ENCODE data around the gene FAM83B.

DNA sequence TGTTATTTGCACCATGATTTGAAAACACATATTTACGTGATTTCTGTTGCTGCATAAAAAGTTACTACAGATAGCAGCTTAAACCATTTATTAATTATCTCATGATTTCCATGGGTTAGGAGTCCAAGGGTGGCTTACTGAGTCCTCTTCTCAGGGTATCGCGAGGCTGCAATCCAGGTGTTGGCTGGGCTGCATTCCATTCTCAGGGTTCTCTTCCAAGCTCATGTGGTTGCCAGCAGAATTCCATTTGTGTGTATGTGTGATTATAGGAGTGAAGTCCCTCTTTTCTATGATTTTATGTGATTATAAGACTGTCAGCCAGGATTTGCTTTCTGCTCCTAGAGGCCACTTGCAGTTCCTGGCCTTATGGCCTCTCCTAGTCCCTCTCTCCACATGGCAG is 135.1 kb downstream of the FAM83B start:
- TF ChIP-seq EZH2phosphoT487 (conservative IDR thresholded peaks at IDR 0.05; ENCODE audit: low read length): no peak
- TF ChIP-seq CTCF (IDR thresholded peaks at IDR 0.05; ENCODE audit: insufficient read depth, low read length, poor library complexity, severe bottlenecking): no peak

Data from SU-DHL-6 (cell line).